ENCODE results near the gene LRRC75B. TPM values are rescaled to one million over a fixed set of nuclear protein-coding genes. Genes with fewer than 3 reads are reported as not detected.

LRRC75B gene
- polyA plus RNA-seq, 1 donor, result 33.3 TPM

DNA sequence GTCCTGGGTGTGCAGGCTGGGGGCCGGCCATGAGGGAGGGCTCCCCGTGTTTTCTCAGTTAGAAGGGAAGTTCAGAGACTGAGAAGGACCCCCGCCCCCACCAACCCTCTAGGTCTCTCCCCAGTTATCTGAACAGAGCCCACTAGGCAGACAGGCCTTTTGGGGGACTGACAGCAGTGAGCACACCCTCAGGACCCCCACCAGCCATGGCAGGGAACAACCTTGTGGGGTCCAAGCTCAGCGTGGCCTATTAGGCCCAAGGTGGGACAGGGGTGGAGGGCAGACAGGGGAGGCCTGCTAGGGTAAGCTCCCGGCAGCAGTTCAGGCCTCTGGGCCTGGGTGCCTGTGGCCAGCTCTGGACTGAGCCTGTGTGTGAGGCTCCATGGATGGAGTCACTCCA lies 5.6 kb downstream of the LRRC75B start:
- DNase-seq, result no peak

GRCh38 chr22:24585927-24586546 lies 6.8 kb downstream of the LRRC75B start:
- DNase-seq, result no peak

DNA sequence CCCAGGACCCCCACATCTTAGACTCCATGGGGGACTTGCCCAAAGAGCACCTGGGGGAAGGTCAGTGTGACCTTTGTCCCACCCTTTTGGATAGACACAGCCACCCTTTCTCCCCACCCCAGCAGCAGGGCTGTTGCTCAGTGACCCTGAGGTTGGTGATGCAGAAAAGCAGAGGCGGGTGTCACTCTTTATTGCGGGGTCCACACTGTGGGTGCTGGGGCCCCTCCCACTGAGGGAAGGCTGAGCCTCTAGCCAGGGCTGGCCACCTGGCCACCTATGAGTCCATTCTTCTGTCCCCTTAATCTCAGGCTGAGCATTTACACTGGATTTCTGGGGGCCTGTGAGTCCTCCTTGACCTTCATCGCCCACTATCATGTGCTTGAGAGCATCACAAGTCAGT lies 7.4 kb downstream of the LRRC75B start:
- no peak for DNase-seq

DNA sequence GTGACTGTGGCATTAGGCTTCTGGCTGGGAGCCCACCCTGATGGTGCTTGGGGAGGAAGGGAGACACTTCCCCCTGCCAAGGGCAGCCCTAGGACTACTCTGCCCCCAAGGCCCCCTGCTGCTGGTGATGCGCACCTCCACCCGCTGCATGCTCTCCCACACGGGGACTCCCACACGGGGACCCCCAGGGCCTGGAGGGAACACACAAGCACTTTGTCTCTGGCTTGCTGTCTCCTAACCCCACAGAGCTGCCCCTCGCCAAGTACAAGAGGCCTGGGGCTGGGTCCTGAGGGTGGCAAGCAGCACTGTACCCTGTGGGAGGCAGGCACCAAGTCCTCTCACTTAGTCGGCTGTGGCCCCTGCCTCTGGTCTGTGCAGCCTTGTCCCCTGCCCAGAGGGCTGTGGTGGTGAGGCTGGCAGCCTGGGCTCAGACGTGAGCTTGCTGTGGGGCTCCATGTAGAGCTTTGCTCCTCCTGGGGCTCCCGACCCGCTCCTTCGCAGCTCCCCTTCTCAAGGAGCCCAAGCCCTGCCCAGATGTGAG lies 7.9 kb downstream of the LRRC75B start:
- no peak for DNase-seq

GRCh38 chr22:24584166-24584790 lies 8.6 kb downstream of the LRRC75B start:
- no peak for DNase-seq

DNA sequence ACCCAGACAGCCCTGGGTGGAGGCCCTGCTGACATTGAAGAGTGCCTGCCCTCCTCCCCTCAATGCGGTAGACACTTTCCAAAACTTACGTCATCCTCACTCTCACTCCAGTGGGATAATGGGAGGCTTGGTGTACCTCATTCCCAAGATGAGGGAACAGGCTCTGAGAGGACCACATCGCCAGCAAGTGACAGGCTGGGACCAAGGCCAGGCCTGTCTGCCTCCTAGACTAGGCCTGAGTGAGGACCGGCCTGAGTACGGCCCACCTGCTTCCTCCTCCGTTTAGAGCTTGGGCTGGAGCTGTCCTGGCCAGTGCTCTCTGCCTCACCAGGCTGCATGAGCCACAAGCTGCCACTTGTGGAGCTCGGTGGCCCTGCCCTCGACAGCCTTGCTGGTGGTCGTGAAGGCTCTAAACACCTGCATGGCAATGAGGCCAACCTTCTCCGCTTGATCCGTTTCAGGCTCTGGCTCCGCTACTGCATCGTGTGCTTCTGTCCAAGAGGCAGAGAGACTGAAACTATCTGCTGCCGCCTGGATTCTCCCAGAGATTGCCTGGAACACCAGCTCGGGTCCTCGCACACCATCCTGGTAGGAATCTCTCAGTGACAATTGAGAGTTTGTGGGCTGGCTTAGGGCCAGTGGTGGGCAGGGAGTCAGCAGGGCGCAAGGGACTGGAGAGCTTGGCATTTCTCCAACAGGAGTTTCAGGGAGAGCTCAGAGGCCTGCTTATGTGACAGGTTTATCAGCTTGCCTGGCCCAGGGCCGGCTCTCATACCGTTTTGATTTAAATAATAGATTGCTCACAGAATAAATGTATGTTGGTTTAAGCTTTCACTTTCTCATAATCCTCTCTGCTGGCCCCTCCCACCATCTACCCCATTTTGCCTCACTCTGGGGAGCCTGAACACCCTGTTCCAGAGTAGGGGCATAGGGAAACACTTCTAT lies 9.4 kb downstream of the LRRC75B start:
- DNase-seq, result no peak

DNA sequence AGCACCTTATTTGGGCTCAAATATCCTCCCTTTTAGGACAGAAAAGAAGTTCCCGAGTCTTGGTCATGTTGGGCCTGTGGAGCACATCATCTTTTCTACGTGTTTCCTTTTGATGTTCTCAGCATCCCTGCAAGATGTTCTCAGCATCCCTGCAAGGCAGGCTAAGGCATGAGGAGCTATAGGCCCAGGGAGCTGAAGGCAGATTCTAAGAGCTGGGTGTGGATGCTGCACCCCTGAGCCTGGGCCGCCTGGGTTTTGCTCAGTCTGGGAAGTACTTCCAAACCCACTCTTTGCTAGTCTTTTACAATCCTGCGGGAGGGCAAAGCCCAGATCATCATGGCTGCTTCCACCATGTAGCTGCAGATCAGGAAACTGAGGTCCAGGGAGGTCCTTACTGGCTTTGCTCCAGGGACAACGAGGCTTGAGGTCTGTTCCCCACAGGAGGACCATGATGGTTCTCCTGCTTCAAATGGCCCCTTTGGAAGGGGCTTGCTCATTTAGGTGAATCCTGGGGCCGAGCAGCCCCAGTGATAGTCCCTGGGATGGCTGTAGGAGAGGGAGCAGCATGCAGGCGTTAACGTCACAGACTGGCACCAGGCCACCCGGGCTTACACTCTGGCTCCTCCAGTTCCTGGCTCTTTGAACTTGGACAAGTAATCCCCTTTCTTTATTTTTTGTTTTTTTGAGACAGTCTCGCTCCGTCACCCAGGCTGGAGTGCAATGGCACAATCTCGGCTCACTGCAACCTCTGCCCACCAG lies 10.6 kb downstream of the LRRC75B start:
- no peak for DNase-seq

GRCh38 chr22:24580276-24580675 lies 12.6 kb downstream of the LRRC75B start:
- no peak for DNase-seq

DNA sequence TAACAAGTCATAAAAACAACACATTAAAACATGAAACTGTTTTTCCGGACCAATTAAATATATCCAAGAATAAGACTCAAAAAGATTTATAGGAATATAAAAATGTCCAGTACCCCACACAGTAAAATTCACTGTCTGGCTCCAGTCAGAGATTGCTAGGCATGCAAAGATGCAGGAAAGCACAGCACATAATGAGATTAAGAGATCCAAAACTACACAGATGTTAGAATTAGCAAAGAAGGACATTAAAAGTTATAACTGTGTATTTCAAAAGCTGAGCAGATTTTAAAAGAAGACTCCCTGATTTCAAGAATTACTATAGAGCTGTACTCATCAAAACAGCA lies 13.6 kb downstream of the LRRC75B start:
- DNase-seq, result no peak

DNA sequence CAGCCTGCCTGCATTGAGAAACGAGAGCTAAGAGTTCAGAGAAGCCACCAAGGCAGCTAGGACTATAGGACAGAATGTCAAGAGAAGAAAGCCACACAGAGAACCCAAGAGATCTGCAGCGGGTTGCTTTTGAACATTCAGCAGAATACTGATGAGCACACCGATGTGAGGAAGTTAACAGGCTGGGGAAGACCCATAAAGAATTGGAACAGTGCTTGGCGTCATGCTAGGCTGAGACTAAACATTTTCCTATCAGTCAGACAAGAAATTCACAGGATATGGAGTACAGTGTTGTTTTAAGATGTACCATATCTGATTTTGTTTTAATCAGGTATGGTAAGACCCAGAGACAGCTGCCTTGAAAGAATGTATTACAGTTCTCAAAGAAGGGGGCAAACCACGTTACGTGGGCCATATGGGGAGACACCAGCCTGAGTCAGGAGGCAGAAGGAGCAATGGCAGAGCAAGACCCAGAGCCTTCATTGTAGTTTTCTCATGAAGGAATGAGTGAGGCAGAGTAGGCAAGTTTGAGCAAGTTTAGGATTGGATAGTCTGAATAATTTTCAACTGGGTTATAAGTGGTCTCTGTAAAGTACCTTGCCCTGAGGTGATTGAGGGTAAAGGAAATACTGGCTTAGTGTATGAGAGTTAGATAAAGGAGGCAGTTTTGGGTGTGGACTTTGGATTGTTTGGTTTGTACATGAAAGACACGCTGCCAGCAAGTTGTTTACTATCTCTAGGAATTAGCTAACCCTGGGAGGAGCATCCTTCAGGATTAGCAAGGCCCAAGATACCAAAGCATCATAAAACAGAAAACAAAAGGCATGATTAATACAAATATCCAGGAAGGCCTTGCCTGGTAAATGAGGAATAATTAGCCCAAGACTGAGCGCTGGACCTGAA lies 14.3 kb downstream of the LRRC75B start:
- no peak for DNase-seq

GRCh38 chr22:24576778-24577177 lies 16.1 kb downstream of the LRRC75B start:
- no peak for DNase-seq

DNA sequence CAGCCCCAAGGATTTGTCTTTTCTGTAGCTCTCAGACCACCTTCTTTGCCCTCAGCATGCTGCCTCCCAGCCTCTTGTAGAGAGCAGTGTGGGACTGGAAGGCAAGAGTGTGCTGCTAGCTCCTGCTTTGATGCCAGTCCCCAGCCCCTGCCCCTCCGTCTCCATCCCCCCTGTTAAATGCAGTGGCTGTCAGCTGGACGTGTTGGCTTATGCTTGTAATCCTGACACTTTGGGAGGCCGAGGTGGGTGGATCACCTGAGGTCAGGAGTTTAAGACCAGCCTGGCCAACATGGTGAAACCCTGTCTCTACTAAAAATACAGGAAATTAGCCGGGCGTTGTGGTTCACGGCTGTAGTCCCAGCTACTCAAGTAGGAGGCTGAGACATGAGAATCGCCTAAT lies 21.6 kb downstream of the LRRC75B start:
- no peak for DNase-seq

DNA sequence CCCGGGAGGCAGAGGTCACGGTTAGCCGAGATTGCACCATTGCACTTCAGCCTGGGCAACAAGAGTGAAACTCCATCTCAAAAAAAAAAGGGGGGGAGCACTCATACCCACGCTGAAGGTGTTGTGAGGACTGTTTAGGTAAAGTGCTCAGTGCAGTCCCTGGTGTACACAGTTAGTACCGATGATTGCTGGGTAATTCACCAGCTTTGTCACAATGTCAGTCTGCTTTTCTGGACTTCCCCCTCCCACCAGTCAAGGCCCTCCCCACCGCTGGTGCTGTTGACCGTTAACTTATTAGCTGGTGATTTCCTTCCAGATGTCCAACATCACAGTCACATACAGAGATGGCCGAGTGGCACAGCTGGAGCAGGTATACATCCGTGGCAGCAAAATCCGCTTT lies 25.2 kb downstream of the LRRC75B start:
- no peak for DNase-seq

DNA sequence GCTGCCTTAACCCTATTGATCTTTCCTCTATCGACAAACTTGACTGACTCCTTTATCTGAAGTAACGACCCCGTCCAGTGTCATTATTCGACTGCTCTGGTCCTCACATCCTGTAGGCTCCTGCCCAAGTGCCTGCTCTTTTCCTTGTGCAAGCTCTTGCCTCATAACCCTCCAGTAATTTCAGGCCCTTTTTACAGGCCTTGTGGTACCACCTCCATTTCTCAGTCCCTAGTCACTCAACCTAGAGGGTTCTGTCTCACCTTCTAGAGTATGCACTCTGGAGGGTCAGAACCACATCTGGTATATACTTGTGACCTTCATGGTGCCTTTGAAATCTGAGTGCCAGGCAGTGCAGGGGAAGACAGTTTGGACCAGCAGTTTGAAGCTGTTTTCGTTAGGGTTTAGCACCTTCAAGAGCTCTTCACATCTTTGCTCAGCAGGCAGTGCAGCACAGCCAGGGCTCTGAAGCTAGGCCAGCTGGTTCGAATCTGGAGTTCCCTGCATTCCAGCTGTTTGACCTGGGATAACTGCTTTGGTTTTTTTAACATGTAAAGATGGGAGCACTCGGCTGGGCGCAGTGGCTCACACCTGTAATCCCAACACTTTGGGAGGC lies 25.9 kb downstream of the LRRC75B start:
- DNase-seq, result no peak

DNA sequence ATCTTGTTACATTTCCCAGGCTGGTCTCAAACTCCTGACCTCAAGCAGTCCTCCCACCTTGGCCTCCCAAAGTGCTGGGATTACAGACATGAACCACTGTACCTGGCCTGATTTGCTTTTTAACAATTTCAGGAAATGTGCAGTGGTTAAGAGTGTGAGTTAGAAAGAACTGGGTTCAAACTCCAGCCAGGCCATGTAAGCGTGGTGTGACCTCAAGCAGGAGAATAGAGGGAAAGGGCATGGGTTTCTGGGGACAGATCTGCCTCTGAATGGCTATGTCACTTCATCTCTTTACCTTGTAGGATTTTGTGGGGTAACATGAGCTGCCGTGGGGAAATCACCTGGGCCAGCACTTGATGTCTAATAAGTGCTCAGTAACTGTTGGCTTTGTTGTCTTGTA lies 27.8 kb downstream of the LRRC75B start:
- DNase-seq, result no peak

DNA sequence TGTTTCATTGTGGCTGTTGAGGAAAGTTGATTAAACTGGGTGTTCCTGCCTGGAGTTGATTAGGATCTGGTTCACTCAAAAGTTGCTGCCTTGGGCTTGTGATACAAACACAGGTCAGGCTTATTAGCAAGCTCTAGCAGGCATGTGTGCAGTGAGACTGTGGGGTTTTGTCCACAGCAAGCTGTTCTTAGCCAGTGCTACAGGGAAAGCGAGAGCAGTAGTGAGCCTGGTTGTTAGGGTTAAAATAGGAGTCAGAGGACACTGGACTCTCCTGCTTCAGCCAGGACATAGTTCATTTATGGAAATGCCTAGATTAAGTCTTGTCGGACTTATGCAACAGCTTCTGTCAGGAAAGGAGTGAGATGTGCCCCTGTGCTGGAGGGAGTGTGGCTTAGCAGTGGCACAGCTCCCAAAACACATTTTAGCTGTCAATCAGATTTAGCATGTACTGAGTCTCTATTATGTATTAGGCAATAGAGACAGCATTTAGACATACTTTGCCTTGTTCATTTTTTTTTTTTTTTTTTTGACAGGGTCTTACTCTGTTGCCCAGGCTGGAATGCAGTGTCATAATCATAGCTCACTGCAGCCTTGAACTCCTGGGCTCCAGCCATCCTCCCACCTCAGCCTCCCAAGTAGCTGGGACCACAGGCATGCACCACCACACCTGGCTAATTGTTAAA lies 28.4 kb downstream of the LRRC75B start:
- DNase-seq, result no peak

GRCh38 chr22:24563246-24563645 lies 29.6 kb downstream of the LRRC75B start:
- no peak for DNase-seq

DNA sequence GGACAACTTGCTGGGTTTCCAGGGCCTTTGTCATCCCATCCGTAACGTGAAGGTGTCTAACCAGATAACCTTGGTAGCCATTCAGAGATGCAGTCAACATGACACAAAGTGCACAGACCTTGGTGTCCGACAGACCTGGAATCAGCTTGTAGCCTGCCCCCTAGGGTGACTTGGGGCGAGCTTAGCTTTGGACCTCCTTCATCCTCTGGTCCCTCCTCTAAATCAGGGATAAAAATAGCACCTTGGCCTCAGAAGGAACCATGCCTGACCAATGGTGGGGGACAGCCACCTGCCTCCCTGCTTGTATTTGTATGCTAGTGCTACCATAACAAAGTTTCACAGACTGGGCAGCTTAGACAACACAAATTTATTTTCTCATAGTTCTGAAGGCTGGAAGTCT lies 33.4 kb downstream of the LRRC75B start:
- no peak for DNase-seq

DNA sequence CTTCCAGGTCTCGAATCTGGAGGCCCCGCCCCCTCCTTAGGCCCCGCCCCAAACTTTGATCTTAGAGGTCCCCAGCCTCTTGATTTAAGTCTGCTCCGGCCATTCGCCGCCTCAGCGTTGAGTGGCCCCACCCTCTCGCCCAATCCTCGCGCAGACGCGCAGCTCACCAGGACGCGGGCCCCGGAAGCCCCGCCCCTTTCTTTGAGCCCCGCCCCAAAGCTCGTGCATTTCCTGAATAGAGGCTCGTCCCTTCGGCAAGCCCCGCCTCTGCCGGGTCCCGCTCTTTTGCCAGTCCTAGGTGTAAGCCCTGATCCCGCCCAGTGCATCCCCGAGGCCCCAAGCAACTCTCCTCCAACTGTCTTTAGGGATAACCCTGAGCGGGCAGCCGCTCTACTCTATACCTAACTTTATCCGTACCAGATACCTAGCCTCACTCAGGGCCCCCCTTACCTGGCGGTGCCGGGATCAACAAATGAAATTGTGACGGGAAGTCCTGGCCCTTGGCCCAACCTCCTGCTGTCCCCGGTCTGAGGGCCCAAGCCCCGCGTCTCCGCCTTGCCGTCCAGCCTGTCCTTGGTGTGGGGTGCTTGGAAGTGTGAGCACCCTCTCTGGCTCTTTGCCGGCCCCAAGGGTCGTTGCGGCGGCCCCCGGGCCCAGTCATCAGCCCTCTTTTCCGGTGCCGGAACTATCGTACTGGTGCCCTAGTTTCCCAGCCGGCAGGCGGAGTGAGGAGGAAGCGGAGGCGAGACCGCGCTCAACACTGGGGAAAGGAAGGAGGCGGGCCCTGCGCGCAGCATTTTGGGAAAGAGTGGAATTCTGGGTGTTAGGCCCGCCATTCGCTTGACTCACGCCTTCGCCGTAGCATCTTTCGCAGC lies 37.5 kb downstream of the LRRC75B start, which contains the start of gene SNRPD3:
SNRPD3 (plus strand) TSS at position 835 of the 875 bp plus-strand sequence. CDS start 1,676 bp downstream, outside the sequence.
- peak; percentile 99 for DNase-seq
